HuH-7.5 (cell line): Measurements from ENCODE around the gene DLL3.

Experiments used
- DNase-seq: peaks from one replicate; pipeline ENCODE4 v3.0.0; 2011; ENCODE audit warnings: low spot score

Gene DLL3

DNA sequence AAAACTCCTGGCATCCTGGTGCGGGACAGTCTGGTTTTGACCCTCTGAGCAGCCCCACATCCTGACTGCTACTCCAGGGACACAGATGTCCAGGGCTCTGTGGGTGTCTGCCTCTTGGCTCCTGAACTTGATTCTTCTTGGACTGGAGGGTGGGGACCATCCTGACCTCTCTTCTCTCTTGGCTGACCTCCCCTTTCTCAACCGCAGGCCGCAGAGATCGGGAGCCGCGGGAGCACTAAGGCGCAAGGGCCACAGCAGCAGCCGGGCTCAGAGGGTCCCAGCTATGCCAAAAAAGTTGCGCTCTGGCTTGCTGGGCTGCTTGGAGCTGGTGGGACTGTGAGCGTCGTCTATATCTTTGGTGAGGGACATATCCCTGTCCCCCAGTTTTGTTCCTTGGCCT lies 17.1 kb upstream of the DLL3 start:
- DNase-seq: no peak

DNA sequence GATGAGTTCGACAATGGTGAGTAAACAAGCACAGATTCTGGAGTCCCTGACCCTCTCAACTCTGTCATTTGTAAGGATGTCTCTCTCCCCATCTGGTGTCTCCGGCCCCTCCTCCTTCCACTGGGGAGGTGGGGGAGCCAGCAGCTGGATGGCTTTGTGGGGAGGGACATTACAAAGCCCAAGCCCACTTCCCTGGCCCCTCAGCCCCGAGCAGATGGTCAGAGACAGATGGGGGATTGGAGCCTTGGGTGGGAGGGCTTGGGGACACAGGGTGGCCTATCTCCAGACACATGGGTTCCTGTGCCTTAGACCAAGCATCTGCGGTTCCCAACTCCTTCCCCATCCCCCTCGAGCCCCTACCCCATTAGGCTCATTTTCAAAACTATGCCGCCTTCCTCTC lies 15.6 kb upstream of the DLL3 start:
- DNase-seq: no peak

DNA sequence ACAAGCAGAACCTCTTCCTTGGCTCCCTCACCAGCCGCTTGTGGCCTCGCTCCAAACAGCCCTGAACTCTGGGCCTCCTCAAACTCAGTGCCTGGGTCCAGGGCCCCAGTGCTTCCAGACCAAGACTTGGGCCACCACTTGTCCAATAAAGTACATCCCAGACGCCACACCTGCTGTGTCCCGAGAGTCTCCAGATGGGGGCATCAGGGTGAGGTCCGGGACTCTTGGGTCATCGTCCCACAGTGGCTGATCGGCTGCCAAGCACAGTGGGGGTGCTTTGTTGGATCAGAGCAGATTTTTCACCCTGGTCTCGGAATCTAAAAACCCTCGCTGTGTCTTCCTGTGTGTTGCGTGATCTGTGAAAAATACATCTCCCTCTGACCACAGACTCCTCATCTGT lies 9.0 kb upstream of the DLL3 start:
- DNase-seq: no peak

DNA sequence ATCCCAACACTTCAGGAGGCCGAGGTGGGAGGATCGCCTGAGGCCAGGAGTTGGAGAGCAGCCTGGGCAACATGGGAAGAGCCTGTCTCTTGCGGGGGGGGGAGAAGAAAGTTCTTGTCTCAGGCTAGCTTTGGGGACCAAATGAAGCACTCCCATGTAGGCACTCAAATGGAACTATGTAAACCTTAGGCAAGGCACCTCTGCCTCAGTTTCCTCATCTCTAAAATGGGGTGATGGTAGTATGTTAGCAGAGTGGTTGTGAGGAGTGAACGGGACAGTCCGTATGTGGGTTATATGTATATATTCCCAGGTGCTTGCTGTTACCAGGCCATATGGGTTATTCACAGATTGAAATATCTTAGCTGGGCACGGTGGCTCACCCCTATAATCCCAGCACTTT lies 6.5 kb upstream of the DLL3 start:
- no peak for DNase-seq

DNA sequence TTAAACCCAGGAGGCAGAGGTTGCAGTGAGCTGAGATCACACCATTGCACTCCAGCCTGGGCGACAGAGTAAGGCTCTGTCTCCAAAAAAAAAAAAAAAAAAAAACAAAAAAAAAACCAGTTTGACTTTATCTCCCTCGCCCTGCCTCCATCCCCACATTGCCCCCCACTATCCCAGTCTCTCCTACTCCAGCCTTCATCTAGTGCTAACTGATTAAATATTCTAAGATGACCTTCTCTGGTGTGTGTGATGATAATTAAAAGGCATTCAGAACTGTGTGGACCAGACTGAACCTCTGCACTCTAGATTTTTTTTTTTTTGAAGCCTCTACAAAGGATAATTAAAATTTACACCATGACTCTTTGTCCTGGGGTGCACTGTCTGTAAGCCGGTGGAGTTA lies 6.0 kb upstream of the DLL3 start:
- no peak for DNase-seq

DNA sequence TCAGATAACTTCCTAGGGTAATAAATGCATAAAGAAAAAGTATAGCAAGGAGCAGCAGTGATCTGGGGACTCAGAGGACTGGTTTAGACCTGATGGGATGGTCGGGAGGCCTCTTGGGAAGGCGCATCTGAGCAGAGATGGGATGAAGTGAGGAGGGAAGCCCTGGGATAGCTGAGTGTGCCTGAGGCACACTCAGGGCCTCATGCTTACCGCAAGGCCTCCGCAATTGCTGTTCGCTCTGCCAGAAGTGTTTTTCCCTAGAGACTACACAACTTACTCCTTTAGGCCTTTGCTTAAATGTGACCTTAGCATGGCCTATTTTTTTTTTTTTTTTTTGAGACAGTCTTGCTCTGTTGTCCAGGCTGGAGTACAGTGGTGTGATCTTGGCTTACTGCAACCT lies 4.1 kb upstream of the DLL3 start:
- DNase-seq: no peak

DNA sequence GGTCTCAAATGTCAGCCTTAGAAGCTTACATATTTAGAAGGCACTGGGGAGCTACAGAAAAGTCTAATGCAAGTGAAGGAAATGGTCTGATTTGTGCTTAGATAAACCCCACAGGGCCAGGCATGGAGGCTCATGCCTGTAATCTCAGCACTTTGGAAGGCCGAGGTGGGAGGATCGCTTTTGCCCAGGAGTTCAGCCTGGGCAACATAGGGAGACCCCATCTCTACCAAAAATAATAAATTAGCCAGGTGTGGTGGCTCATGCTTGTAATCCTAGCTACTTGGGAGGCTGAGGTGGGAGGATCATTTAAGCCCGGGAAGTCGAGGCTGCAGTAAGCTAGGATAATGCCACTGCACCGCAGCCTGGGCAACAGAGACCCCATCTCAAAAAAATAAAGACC lies 2.7 kb upstream of the DLL3 start:
- DNase-seq: no peak

DNA sequence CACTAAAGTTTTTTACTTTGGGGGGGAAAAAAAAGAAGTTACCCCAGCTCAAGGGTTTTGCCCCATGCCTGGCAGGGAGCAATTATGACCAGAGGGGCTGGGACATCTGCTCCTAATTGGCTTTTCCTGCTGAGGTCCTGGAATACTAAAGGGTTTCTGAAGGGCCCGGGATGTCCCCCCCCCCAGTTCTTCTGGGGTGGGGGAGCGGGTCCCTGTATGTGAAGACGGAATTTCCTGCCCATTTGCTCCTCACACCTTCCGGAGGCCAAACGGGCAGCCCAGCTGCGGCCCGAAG lies 1.1 kb upstream of the DLL3 start:
- DNase-seq: no peak

DNA sequence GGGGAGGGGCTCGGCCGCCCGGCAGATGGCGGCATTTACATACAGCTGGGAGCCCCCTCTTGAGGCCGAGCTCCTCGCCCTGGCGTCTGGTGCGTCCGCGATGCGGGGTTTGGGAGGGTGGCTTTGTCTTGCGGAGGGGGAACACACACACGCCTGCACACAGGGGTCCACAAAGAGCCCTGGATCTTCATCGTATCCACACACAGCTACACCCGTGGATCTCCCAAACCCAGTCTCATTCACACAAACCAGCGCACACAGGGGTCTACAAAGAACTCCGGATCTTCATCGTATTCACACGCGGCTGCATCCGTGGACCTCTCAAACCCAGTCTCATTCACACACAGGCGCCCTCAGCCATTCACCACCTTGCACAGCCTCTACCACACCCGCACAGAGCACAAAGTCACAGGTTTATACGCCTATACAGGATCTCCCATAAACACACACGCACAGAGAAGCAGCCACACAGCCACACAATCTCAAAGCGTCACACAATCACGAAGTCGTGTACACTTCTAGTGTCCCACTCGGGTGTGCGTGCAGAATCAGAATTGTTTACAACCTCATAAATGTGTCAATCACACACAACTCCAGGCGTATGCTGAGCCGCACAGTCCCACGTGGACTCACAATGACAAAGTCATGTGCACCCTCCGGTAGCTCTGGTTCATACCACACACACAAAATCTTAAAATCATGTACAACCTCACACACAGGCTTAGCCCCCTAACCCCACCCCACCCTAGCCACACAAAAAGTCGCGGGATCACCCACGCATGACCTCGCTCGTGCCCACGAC lies 550 bp upstream of the DLL3 start:
- peak; percentile 77 for DNase-seq

DNA sequence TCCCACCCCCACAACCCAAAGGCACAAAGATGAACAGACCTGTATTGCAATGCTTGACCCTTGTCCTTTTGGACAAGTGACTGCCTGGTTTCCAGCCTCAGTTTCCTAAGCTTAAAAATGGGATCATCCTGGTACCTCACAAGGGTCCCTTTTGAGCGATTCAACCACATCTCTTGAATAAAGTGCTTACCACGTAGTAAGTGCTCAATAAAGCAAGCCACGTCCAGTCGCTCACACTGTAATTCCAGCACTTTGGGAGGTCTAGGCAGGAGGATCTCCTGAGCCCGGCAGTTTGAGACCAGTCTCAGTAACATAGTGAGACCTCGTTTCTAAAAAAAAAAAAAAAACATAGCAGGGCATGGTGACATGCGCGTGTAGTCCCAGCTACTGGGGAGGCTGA lies 1.2 kb downstream of the DLL3 start:
- no peak for DNase-seq

DNA sequence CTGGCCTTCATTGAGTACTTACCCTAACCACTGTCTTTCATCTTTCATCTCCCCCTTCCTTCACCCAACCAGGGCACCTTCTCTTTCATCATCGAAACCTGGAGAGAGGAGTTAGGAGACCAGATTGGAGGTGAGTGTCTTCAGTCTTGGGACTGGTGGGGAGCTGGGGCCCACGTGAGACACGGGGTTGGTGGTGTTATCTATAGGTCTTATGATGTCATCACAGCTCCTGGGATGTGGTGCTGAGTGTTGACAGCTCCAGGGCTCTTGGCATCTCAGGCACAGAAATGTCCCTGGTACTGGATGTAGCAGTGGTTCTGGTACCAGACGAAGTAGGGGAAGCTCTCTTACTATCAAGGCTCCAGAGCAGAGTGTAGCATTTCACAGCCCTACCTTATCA lies 1.8 kb downstream of the DLL3 start:
- DNase-seq: no peak

DNA sequence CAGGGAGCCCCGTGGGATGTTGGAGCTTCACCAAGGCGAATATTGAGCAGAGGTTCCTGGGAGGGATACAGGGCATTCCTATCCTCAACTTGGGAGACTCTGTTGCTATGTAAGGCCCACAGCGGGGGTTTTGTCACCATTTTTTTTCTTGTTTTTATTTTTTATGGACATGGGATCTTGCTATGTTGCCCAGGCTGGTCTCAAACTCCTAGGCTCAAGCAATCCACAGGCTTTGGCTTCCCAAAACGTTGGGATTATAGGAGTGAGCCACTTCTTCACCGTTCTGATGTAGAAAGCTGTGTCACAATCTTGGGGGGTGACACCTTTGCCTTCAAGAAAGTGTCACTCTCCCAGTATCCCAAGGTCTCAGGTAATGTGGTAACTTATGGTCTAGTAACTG lies 2.6 kb downstream of the DLL3 start:
- no peak for DNase-seq

DNA sequence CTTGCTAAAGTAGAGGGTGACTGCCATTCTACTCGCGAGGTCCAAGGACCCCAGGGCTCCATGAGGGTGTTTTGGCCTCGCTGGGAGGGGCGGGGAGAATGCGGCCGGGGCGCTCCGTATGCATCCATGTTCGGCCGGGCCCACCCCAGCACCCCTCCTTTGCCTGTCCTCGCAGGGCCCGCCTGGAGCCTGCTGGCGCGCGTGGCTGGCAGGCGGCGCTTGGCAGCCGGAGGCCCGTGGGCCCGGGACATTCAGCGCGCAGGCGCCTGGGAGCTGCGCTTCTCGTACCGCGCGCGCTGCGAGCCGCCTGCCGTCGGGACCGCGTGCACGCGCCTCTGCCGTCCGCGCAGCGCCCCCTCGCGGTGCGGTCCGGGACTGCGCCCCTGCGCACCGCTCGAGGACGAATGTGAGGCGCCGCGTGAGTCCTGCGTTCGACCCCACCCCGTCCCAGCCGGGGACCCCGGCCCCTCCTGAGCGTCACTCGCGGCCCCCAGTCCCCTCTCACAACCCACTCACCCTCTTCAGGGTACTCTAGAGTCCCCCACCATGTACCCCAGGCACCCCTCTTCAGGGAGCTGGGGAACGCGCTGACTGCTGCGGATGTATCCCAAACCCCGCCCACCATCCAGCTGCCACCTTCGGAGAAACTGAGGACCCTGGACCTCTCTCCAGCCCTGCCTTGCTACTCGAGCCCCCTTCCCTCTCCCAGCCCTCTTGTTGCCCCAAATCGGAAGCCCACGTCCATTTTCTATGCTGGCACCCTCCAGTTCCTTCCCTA lies 4.1 kb downstream of the DLL3 start:
- peak; percentile 96 for DNase-seq

DNA sequence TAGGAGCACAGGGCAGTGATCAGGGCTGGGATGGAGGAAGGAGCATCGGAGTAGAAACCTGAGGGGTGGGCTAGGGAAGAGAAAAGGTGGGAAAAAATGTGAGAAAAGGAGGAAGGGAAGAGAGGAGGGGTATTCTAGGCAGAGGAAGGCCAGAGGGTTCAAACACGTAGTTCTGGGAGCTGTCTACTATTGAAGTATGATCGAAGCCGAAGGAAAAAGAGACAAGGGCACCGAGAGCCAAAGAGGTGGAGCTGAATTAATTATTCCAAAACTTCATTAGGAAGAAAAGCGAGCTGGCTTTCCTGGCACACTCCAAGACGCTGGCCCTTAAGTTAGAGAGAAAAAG lies 7.8 kb downstream of the DLL3 start:
- DNase-seq: no peak

DNA sequence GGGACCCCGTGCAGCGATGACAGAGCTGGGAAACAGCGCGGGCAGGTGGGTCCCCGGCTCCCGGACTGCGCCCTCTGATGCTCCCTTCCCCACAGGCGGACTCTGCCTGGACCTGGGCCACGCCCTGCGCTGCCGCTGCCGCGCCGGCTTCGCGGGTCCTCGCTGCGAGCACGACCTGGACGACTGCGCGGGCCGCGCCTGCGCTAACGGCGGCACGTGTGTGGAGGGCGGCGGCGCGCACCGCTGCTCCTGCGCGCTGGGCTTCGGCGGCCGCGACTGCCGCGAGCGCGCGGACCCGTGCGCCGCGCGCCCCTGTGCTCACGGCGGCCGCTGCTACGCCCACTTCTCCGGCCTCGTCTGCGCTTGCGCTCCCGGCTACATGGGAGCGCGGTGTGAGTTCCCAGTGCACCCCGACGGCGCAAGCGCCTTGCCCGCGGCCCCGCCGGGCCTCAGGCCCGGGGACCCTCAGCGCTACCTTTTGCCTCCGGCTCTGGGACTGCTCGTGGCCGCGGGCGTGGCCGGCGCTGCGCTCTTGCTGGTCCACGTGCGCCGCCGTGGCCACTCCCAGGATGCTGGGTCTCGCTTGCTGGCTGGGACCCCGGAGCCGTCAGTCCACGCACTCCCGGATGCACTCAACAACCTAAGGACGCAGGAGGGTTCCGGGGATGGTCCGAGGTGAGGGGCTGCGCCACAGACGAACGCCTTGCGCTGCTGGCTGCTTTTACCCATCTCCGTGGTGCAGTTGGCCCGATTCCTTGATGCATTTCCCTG lies 8.4 kb downstream of the DLL3 start:
- peak; percentile 71 for DNase-seq

DNA sequence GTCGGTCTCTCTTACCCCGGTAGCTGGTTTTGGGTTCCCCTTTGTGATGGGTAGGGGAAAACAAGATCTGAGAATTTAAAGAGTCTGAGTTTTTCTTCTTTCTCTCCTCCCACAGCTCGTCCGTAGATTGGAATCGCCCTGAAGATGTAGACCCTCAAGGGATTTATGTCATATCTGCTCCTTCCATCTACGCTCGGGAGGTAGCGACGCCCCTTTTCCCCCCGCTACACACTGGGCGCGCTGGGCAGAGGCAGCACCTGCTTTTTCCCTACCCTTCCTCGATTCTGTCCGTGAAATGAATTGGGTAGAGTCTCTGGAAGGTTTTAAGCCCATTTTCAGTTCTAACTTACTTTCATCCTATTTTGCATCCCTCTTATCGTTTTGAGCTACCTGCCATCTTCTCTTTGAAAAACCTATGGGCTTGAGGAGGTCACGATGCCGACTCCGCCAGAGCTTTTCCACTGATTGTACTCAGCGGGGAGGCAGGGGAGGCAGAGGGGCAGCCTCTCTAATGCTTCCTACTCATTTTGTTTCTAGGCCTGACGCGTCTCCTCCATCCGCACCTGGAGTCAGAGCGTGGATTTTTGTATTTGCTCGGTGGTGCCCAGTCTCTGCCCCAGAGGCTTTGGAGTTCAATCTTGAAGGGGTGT lies 9.1 kb downstream of the DLL3 start:
- DNase-seq: no peak

DNA sequence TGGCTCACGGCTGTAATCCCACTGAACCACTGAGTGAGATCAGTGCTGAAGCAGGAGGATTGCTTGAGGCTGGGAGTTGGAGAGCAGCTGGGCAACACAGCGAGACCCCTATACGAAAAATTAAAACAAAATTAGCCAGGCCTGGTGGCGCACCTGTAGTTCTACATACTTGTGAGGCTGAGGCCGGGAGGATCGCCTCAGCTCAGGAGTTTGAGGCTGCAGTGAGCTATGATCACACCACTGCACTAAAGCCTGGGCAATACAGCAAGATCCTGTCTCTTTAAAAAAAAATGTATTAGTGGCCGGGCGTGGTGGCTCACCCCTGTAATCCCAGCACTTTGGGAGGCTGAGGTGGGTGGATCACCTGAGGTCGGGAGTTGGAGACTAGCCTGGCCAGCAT lies 9.9 kb downstream of the DLL3 start:
- DNase-seq: no peak

DNA sequence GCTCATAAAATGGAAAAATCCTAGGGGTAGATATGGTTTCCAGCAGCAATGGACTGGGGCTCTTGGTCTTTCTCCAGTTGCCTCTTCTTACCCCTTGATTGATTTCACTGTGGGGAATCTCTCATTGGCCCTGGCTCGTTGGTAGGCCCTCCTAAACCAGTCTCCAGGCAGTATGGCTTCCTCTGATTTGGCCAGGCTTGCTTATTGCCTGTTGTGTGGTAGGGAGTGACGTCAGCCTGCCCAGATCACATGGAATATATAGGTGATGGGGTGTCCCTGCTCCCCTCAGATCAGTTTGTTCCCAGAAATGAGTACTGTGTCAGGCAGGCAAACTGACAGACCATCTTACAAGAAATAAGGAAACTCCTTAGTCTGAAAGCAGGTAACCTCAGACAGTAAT lies 10.5 kb downstream of the DLL3 start:
- DNase-seq: no peak

DNA sequence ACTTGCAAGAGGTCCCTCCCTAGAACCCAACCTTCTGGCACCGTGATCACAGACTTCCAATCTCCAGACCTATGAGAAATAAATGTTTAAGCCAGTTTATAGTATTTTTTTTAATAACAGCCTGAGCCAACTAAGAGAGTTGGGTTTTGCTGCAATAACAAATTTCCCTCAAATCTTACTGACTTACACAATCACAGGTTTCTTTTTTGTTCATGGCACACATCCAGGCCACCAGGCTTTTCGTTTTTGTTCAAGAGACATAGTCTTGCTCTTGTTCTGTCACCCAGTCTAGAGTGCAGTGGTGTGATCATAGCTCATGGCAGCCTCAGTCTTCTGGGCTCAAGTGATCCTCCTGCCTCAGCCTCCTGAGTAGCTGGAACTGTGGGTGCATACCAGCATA lies 14.2 kb downstream of the DLL3 start:
- DNase-seq: no peak

DNA sequence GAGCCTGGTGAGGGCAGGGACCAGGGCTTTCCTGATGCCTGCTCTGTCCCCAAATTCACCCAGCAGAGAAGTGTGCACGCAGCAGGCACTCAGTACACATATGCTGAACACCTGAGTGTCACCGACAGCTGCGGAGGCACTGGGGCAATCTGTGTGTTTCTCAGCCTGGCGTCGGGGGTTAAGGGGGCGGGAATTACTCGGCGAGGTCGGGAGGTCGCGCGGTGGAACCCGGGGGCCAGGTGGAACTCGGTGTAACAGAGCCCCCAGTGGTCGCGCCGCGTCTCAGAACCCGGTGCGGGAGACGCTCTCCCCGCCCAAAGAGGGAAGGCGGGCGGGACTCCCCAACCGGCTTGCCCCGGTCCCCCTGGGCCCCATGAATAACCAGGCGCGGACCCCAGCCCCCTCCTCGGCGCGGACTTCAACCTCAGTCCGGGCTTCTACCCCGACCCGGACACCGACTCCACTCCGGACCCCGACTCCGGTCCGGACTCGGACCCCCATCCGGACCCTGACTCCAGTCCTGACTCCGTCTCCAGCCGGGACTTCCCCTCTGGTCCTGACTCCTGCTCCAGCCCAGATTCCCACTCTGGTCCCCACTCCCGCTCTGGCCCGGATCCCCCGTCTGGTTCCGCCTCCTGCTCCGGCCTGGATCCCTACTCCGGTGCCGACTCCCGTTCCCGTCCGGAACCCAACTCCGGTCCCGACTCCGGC lies 16.2 kb downstream of the DLL3 start, which contains the start of gene SELENOV:
SELENOV (plus strand) TSS at position 300 of the 711 bp plus-strand sequence; CDS start at position 374, 74 bp downstream.
- DNase-seq: no peak

DNA sequence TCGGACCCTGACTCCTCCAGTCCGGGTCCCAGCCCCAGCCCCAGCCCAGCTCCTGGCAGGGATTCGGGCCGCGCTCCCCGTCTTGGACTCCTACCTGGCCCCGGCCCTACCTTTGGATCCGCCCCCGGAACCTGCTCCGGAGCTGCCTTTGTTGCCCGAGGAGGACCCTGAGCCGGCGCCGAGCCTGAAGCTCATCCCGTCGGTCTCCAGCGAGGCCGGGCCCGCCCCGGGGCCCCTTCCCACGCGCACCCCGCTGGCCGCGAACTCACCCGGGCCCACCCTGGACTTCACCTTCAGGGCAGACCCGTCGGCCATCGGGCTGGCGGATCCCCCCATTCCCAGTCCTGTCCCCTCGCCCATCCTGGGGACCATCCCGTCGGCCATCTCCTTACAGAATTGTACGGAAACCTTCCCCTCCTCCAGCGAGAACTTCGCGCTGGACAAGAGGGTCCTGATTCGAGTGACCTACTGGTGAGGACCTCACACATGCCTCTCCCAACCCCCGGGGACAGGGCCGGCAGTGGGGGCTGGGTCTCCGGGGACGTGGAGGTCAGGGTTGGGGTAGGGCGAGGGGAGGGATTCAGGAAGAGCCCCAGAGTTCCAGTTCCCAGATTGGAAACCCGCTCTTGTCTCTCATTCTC lies 16.9 kb downstream of the DLL3 start:
- no peak for DNase-seq

DNA sequence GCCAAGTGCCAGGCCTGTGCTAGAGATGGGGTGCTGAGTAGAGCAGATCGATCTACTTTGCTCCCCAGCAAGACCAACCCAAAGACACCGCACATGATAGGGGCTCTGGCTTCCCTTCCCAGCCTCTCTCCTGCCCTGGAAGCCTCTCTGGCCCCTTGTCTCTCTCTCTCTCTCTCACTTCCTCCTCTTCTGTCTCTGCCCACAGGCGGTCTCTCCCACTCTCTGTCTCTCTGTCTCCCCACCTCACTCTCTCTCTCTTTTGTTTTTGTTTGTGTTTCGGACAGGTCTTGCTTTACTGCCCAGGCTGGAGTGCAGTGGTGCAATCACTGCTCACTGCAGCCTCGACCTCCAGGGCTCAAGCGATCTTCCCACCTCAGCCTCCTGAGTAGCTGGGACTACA lies 17.5 kb downstream of the DLL3 start:
- DNase-seq: no peak
